Measurements from ENCODE around the gene CEP164.

CEP164 gene

DNA sequence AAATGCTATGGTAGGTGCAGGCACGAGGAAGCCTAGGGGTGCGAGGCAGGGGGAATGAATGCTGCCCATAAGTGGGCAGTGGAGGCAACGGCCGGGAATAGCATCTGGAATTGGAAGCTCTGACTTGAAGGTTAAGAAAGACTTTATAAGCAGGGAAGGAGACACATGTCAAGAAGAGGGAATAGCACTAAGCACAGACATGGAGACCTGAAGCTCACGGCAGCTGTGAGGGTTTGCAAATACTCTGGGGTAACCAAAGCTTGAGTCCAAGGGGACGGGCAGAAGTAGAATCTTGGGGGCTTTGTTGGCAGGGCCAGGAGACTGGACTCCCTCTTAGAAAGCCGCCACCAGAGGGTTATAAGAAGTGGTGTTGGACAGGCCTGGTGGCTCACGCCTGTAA lies 112.6 kb downstream of the CEP164 start:
- no peaks in the 10 kb centered on the region for H3K4me1 ChIP-seq (ENCODE audit: control insufficient read depth, insufficient read depth, low read length)
- H3K9me3 ChIP-seq (ENCODE audit: control insufficient read depth, insufficient read depth, low read length): no peaks in the 10 kb centered on the region
- H3K36me3 ChIP-seq (ENCODE audit: control insufficient read depth, insufficient read depth, low read length): no peaks in the 10 kb centered on the region
- no peaks in the 10 kb centered on the region for H3K27me3 ChIP-seq (ENCODE audit: control insufficient read depth, insufficient read depth, low read length)
- H3K4me3 ChIP-seq (ENCODE audit: low read depth, low read length): no peak overlapping the region
- no peak overlapping the region for H3K9ac ChIP-seq (ENCODE audit: low read depth, low read length)

DNA sequence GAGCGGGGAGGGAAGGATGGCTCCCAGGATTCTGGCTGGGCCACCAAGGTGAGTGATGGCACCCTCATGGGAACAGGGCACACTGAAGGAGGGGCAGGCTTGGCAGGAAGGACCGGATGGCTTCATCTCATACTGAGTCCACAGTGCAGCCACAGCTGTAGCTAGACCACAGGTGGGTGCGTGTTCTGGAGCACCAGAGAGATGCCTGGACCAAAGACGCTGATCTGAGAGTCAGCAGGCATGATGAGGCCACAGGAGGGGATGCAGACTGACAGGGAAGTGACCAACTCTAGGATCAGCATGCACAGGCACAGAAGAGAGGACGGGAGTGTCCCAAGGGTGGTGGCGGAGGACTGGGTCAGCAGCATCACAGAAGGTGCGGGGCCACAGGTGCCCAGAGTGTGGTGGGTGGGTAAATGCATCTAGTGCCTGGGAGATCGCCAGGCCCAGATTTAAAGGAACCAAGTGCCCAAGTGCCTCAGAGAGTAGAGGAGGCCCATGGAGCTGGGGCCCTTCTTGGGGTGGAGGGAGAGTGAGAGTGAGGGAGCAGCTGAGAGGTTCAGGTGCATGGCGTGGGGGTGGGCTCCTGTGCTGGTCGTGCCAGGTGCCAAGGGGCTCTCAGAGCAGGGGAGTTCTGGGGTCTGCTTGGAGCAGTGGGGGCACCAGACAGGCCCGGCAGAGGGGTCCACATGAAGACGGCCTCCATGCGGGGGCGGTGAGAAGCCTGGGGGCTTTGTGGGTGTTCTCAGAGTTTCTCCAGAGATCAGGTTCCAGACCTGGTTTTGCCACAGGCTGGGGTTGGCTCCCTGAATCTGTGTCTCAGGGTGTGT lies 113.7 kb downstream of the CEP164 start:
- H3K27me3 ChIP-seq (ENCODE audit: control insufficient read depth, insufficient read depth, low read length): no peaks in the 10 kb centered on the region
- no peak overlapping the region for H3K9ac ChIP-seq (ENCODE audit: low read depth, low read length)
- no peaks in the 10 kb centered on the region for H3K9me3 ChIP-seq (ENCODE audit: control insufficient read depth, insufficient read depth, low read length)
- no peak overlapping the region for H3K4me3 ChIP-seq (ENCODE audit: low read depth, low read length)
- H3K36me3 ChIP-seq (ENCODE audit: control insufficient read depth, insufficient read depth, low read length): no peaks in the 10 kb centered on the region
- no peaks in the 10 kb centered on the region for H3K4me1 ChIP-seq (ENCODE audit: control insufficient read depth, insufficient read depth, low read length)

DNA sequence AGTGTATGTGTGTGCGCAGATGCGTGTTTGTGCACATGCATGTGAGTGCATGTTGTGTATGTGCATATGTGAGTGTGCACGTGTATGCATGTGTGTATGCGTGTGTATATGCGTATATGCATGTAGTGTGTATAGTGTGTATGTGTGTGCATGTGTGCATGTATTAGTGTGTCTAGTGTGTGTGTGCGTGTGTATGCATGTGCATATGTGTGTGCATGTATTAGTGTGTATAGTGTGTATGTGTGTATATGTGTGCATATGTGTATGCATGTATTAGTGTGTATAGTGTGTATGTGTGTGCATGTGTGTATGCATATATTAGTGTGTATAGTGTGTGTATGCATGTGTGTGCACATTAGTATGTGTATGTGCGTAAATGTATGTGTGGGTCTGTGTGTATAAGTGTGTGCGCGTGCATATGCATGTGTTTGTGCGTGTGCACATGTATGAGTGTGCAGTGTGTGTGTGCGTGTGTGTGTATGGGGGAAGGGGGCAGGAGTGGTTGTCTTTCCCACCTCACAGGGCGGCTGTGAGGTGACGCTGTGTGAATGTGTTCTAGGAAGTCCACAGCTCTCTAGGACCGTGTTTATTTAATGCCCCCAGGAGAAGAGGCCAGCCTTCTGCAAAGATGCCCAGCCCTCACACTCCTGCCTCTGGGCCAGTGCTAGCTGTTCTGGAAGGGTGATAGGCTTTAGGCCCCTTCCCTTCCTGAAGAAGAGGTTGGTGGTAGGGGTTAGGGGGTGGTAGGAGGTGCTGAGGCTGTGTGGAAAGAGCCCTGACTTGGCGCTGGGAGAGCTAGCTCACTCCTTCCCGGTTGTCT lies 114.6 kb downstream of the CEP164 start:
- no peaks in the 10 kb centered on the region for H3K4me1 ChIP-seq (ENCODE audit: control insufficient read depth, insufficient read depth, low read length)
- H3K9me3 ChIP-seq (ENCODE audit: control insufficient read depth, insufficient read depth, low read length): no peaks in the 10 kb centered on the region
- no peak overlapping the region for H3K9ac ChIP-seq (ENCODE audit: low read depth, low read length)
- H3K27me3 ChIP-seq (ENCODE audit: control insufficient read depth, insufficient read depth, low read length): no peaks in the 10 kb centered on the region
- H3K36me3 ChIP-seq (ENCODE audit: control insufficient read depth, insufficient read depth, low read length): no peaks in the 10 kb centered on the region
- no peak overlapping the region for H3K4me3 ChIP-seq (ENCODE audit: low read depth, low read length)

DNA sequence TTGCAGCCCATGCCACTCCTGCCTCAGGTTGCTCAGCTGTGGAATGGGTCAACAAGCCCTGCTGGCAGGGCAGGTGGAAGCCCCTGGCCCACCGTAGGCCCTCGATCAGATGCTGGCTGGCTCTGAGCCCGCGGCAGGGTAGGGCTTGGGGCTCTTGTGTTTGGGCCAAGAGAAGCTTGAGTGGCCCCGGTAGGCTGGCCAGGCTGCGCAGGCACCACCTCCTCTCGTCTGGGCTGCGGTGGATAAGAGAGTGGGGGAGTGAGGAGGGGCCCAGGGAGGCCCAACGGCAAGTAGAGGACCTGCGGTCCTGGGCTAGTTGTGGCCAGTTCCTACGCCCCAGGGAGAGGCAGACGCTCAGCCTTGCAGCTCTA lies 115.2 kb downstream of the CEP164 start:
- no peaks in the 10 kb centered on the region for H3K9me3 ChIP-seq (ENCODE audit: control insufficient read depth, insufficient read depth, low read length)
- no peaks in the 10 kb centered on the region for H3K4me1 ChIP-seq (ENCODE audit: control insufficient read depth, insufficient read depth, low read length)
- no peaks in the 10 kb centered on the region for H3K27me3 ChIP-seq (ENCODE audit: control insufficient read depth, insufficient read depth, low read length)
- H3K36me3 ChIP-seq (ENCODE audit: control insufficient read depth, insufficient read depth, low read length): no peaks in the 10 kb centered on the region
- no peak overlapping the region for H3K9ac ChIP-seq (ENCODE audit: low read depth, low read length)
- H3K4me3 ChIP-seq (ENCODE audit: low read depth, low read length): no peak overlapping the region

DNA sequence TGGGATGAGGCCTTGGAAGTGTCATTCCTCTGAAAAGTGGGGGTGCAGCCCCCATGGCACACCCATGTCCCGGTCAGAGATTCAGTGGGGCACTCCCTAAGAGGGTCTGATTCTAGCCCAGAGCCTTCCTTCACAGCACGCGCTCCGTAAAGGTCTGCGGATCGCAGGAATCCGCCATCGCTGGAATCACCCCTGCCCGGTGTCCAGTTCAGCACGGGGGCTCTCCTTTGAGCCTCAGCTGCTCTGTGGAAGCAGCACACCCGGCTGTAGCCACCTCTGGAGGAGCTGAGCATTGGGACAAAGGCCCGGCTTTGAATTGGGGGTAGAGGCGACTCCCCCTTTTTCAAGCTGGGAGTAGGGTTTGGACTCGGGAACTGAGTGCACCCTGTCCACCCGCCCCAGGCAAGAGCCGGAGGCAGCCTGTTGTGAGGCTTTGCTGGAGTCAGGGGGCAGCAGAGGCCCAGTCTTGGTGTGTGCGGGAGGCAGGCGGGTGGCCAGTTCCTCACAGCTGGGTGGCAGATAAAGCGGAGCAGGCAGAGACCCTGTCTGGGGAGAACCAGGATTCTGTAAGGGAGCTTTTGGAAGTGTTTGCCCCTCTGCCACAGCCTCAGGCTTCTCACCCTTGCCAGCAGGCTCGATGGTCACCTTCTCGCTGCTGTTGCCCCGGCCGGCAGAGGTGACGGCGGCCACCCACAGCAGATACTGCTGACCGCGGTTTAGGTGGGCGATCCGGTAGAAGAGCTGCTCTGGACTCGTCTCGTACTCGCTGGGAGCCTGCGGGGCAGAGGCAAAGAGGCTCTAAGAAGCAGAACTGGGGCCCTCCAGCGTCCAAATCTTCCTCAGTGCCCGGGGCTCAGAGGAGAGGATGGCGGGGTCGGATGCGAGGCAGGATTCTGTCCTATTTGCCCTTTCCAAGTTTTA lies 115.9 kb downstream of the CEP164 start:
- H3K27me3 ChIP-seq (ENCODE audit: control insufficient read depth, insufficient read depth, low read length): no peaks in the 10 kb centered on the region
- H3K36me3 ChIP-seq (ENCODE audit: control insufficient read depth, insufficient read depth, low read length): no peaks in the 10 kb centered on the region
- no peaks in the 10 kb centered on the region for H3K4me1 ChIP-seq (ENCODE audit: control insufficient read depth, insufficient read depth, low read length)
- no peaks in the 10 kb centered on the region for H3K9me3 ChIP-seq (ENCODE audit: control insufficient read depth, insufficient read depth, low read length)
- H3K9ac ChIP-seq (ENCODE audit: low read depth, low read length): no peak overlapping the region
- H3K4me3 ChIP-seq (ENCODE audit: low read depth, low read length): no peak overlapping the region

DNA sequence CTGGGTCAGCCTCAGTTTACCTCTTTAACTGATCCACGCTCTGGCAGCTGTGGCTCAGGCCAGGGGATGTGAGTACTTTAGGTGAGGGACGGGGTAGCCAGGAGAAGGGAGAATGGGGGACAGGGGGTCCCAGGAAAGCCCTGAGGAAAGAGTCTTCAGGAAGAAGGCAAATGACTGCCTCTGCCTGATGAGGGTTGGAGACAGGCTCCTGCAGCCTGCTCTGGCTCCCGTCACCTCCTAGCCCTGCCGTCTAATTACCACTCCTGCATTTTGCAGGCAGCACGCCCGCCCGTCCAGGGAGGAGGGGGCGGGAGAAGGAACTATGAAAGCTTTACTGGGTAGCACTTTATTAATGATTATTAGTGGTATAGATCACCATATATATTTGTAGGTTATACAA lies 116.6 kb downstream of the CEP164 start:
- no peak overlapping the region for H3K4me3 ChIP-seq (ENCODE audit: low read depth, low read length)
- H3K4me1 ChIP-seq (ENCODE audit: control insufficient read depth, insufficient read depth, low read length): no peaks in the 10 kb centered on the region
- no peaks in the 10 kb centered on the region for H3K27me3 ChIP-seq (ENCODE audit: control insufficient read depth, insufficient read depth, low read length)
- no peaks in the 10 kb centered on the region for H3K9me3 ChIP-seq (ENCODE audit: control insufficient read depth, insufficient read depth, low read length)
- no peaks in the 10 kb centered on the region for H3K36me3 ChIP-seq (ENCODE audit: control insufficient read depth, insufficient read depth, low read length)
- H3K9ac ChIP-seq (ENCODE audit: low read depth, low read length): no peak overlapping the region

DNA sequence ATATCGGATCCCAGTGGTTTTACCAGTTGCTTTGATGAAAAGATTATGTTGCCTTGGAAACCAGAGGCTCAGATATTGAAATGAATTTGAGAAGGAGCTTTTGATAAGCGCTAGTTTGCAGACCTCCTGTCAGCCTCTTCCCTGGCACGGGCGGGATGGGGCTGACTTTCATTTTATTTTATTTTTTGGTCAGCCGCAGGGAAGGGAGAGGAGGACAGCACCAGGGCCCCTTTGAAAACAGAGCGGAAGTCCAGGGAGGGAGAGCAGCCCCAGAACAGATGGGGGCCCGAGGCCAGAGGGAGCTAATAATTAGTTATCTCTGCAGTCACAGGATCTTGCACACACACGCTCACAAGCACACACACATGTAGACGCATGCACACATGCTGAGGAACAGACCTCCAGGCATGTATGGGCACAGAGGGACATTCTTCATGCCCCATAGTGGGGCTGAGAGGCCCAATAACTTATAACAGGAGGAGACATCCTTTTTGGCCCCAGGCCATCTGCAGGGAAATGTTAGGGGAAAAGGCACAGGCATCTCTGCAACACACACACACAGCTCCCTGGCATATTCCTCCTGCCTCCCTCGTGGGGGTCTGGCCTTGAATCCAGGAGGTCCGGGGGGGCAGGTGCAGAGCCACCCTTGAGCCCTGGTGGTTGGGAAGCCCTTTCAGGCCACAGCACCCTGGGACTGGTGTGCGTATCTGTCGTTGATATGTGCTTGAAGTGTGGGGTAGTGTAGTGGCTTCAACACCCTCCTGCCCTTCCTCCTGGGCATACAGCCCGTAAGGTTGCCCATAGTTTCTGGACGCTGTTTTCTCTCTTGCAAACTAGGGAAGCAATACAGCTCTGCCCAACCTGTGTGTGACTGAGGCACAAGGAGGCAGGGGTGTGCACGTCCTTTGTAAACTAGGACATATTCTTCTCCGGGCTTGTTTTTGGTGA lies 117.3 kb downstream of the CEP164 start:
- Histone ChIP-seq H3K4me3 (ENCODE audit: low read depth, low read length) (no peak overlapping the region), H3K9ac (ENCODE audit: low read depth, low read length) (no peak overlapping the region), H3K36me3 (ENCODE audit: control insufficient read depth, insufficient read depth, low read length) (no peaks in the 10 kb centered on the region), H3K4me1 (ENCODE audit: control insufficient read depth, insufficient read depth, low read length) (no peaks in the 10 kb centered on the region), H3K27me3 (ENCODE audit: control insufficient read depth, insufficient read depth, low read length) (no peaks in the 10 kb centered on the region), H3K9me3 (ENCODE audit: control insufficient read depth, insufficient read depth, low read length) (no peaks in the 10 kb centered on the region)

DNA sequence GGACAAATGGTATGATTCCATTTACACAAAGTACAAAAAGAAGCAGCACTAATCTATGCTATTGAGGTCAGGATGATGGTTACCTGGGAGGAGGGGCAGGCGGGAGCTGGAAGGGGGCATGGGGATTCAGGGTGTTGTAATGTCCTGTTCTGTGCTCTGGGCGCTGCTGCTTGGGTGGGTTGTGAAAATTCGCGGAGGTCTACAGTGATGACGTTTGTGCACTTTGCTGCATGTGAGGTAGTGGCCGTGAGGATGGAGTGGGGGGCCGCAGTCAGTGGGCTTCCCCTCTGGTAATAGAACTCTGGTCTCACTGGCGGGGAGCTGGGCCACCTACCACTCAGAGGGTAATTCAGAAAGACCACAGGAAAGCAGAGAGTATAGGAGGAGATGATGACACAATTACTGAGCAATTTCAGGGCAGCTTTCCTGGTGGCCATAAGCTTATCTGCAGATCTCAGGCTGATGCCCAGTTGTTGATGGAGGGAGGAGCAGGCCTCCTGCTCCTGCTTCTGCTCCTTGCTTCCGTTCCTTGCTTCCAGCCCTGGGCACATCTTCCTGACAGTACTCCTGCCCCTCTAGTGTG lies 121.5 kb downstream of the CEP164 start:
- H3K9me3 ChIP-seq (ENCODE audit: control insufficient read depth, insufficient read depth, low read length): no peaks in the 10 kb centered on the region
- no peaks in the 10 kb centered on the region for H3K27me3 ChIP-seq (ENCODE audit: control insufficient read depth, insufficient read depth, low read length)
- no peaks in the 10 kb centered on the region for H3K4me1 ChIP-seq (ENCODE audit: control insufficient read depth, insufficient read depth, low read length)
- no peak overlapping the region for H3K9ac ChIP-seq (ENCODE audit: low read depth, low read length)
- no peaks in the 10 kb centered on the region for H3K36me3 ChIP-seq (ENCODE audit: control insufficient read depth, insufficient read depth, low read length)
- H3K4me3 ChIP-seq (ENCODE audit: low read depth, low read length): no peak overlapping the region

DNA sequence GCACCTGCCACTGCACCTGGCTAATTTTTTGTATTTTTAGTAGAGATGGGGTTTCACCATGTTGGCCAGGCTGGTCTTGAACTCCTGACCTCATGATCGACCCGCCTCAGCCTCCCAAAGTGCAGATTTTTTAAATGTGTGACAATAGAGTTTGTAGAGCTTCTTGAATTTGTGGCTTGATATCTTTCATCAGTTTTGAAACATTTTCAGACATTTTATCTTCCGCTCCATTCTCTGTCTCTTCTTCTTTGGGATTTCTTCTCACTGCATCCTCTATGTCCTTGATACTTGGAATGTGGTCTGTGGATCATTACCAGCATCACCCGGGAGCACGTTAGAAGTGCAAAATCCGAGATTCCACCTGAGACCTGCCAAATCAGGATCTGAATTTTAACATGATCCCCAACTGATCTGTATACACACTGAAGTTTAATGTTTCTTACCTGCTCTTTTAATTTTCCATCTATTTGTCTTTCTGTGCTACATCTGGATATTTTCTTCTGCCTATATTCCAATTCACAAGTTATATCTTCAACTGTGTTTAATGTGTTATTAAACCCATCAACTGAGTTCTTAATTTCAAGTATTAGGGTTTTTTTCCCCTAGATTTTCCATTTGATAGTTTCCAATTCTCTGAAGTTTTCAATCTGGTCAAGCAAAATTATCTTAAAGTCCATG lies 126.4 kb downstream of the CEP164 start:
- H3K4me1 ChIP-seq (ENCODE audit: control insufficient read depth, insufficient read depth, low read length): no peaks in the 10 kb centered on the region

DNA sequence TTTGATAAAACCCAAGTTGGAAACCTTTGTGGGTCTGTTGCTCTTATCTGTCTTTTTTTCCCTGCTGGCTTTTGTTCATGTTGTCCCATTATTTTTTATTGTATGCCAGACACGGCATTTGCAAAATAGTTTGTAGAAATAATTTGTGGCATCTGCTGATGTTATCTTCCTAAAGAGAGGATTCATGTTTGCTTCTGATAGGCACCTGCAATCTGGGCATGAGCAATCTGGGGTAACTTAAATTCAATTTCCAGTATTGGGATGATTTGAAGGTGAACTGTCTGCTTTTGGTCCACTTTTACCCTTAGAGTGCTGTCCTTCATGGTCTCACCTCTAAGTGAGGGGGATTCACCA lies 126.9 kb downstream of the CEP164 start:
- Histone ChIP-seq H3K9ac (ENCODE audit: low read depth, low read length) (no peak overlapping the region), H3K27me3 (ENCODE audit: control insufficient read depth, insufficient read depth, low read length) (no peaks in the 10 kb centered on the region), H3K4me1 (ENCODE audit: control insufficient read depth, insufficient read depth, low read length) (no peaks in the 10 kb centered on the region), H3K36me3 (ENCODE audit: control insufficient read depth, insufficient read depth, low read length) (no peaks in the 10 kb centered on the region), H3K9me3 (ENCODE audit: control insufficient read depth, insufficient read depth, low read length) (no peaks in the 10 kb centered on the region), H3K4me3 (ENCODE audit: low read depth, low read length) (no peak overlapping the region)

More for the DNA sequence above, 126.4 kb downstream of the CEP164 start:
- Histone ChIP-seq H3K9me3 (ENCODE audit: control insufficient read depth, insufficient read depth, low read length) (no peaks in the 10 kb centered on the region), H3K9ac (ENCODE audit: low read depth, low read length) (no peak overlapping the region), H3K27me3 (ENCODE audit: control insufficient read depth, insufficient read depth, low read length) (no peaks in the 10 kb centered on the region), H3K36me3 (ENCODE audit: control insufficient read depth, insufficient read depth, low read length) (no peaks in the 10 kb centered on the region), H3K4me3 (ENCODE audit: low read depth, low read length) (no peak overlapping the region)

Data from iPS-15b (cell line).